Measurements from ENCODE around the gene EIPR1. TPM values are rescaled to one million over a fixed set of nuclear protein-coding genes. Genes with fewer than 3 reads are reported as not detected.
A peak's percentile ranks its signal among the peaks of the same experiment; 100 is the strongest.

EIPR1 gene
- total RNA-seq, 1 donor from 2014 or later = 25.9 TPM

DNA sequence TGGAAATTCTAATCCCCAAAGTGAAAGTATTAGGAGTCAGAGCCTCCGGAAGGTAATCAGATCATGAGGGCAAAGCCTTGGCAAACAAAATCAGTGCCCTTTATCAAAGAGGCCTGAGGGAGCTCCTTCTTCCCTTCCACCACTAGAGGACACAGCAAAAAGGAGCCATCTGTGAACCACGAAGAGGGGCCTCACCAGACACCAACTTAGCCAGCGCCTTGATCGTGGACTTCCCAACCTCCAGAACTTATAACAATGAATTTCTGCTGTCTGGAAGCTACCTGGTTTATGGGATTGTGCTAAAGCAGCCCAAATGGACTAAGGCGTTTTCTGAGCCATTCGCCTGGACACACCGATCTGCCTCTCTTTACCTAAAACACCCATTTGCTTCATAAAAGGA lies 133.1 kb downstream of the EIPR1 start:
- no peak for ATAC-seq

DNA sequence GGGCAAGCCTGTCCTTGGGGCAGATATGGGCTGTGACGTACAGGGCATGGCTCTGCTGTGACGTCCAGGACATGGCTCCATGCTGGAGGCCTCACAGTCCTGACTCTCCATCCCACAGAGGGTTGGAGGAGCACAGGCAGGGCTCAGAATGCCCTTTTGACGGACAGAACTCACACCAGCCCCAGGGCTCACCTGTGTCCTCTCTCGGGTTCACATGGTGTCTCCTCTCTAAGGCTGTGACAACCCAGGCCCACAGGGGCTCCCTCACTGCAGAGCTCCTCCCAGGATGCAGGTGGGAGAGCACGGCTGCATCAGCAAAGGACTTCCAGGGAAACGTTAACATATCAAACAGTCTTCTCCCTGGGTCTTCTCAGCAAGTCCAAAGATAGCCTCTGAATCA lies 133.8 kb downstream of the EIPR1 start:
- no peak for ATAC-seq

DNA sequence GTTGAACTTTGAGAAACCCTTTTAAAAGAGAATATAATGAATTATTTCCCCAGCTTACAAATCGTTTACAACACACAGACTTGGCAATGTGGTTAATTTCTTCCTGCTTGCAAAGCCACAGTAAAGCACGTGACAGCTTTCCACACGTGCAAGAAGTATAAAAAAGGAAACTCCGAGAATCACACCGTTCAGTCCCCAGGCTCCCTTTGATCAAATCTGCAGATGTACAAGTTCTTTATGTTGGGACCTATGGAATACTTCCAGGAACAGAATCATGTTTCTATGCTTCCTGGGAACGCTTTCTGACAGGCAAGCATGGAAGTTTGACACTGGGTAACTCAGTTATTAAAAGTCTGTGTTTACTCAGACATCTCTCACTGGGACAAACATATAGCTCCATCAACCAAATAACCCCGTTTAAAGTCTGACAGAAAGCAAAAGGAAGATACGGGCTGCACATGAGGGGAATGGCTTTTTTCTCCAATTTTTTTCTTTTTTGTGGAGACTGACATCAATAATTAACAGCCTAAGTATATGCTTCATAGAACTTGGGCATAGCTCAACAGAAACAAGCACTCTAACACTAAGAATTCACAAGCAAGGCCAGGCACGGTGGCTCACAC lies 134.8 kb downstream of the EIPR1 start:
- ATAC-seq = no peak

DNA sequence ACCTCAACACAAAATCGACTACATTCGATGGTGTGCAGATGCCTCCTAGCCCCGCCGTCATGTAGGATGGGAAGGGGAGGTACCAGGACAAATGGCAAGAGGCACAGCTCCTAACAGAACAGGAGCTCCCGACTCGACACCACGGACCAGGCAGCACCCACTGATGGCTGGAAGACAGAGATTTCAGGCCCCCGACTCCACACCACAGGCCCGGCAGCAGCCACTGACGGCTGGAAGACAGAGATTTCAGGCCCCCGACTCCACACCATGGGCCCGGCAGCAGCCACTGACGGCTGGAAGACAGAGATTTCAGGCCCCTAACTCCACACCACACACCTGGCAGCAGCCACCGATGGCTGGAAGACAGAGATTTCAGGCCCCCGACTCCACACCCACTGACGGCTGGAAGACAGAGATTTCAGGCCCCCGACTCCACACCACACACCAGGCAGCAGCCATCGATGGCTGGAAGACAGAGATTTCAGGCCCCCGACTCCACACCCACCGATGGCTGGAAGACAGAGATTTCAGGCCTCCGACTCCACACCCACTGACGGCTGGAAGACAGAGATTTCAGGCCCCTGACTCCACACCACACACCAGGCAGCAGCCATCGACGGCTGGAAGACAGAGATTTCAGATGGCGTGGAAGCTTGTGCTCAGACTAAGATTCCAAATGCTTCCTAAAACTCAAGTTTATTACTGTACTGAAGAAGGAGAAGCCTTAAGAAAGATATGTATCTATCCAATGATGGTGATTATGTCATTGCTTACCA lies 135.5 kb downstream of the EIPR1 start:
- ATAC-seq = no peak

DNA sequence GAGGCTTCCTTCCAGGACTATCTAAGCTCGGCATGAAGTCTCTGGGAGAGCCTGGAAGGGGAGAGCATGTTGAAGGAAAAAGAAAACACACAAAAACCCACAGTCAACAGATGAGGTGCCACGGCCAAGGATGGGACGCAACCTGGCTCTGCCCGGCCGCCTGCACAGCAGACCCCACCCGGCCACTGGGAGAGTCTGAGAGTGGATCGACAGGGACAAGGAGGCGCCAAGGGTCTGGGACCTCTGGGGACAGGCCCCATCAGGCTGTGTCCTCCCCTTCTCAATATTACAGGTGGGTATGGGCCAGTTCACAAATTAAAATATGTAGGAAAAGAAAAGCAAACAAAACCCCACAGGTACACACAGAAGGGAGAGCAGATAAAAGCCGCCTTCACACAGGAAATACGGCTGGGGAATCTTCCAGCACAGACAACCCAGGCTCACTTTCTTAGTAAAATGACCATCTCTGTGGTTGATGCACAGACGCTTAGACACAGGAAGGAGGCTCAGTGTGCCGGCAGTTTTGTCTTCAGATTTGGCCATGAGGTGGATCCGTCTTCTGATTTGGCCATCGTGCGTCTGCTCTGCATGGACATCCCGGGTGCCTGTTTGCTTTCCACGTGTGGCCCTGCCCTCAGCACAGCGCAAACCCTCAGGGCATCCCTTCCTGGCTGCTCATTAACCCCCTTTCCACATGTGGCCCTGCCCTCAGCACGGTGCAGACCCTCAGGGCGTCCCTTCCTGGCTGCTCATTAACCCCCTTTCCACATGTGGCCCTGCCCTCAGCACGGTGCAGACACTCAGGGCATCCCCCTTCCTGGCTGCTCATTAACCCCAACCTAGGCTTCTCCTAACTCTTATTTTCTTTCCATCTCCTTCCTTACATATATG lies 138.4 kb downstream of the EIPR1 start:
- ATAC-seq = no peak

DNA sequence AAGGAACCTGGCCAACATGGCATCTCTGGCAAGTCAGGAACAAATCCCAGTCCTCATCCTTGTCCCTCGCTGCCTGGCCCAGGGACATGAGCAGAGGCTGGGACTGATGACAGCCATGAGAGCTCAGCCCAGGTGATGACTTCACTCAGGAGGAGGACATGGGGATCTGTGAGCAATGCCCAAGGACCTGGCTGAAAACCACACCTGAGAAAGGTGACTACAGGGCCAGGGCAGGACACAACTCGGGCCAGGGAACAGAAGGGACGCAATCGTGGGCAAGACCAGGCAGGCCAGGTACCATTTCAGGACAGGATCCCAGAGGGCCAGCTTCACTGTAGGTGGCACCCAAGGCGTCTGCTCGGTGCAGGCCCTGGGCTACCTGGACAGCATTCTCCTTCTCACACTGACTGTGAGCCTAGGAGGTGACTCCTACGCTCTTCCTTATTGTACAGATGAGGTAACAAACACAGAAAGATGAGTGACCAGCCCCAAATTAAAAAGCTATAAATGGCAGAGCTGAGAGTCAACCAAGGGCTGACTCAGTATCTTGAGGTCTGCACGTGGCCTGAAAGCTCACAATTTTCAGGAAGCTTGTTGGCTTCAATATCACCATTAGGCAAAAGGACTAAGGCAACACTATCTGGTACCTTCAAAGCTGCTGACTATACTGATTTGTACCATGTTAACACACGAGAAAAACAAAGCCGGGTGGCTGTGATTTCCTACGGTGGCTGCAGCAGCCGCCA lies 141.1 kb downstream of the EIPR1 start:
- ATAC-seq = peak; percentile 88

DNA sequence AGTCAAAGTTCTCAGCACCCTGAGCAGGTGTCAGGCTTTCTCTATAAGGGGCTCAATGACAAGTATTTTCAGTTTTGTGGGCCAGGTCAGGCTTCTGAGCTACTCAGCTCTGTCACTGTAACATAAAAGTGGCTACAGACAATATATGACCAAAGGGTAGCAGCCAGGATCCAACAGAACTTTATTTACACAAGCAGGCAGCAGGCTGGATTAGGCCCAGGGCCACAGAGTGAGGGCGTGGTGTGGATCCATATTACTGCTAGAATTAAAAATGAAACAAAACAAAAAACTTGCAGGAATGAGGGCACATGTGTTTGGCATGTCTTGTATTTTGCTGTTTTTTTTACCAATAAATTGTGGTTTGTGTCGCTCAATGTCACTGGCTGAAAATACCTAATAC lies 143.7 kb downstream of the EIPR1 start:
- ATAC-seq = no peak

DNA sequence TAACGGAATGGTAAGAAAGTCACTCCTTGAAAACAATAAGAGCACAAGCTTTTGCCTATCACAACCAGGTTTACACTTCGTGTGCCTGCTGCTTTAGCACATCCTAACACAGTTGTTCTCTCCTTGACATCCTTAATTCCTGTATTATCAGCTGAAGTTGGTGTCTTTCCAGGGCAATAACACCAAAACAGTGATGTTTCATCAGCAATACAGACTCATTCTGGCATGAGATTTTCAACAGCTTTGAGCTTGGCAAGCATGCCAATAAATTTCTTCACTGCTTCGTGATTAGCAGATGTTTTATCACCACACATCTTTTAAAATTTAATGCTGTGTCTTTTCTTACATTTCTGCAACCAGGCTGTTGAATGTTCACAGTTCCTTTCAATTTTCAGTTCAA lies 148.4 kb downstream of the EIPR1 start:
- ATAC-seq = no peak

DNA sequence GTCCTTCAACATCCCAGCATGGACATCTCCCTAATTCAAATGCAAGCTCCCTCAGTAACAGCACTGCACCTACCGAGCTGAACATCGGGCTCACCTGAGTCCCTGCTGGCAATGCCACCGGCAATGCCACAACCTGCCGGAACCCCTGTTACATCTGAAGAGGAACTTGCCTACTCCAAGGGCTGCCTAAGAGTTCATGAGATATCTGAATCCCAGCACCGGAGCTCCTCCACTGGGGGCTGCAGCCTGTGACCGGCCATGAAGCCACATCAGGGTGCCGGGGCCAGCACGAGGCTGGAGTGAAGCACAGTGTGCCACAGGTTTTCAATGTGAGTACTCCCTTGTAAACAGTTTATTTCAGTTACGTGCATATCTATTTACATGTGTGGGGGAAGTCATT lies 152.9 kb downstream of the EIPR1 start:
- ATAC-seq = no peak

DNA sequence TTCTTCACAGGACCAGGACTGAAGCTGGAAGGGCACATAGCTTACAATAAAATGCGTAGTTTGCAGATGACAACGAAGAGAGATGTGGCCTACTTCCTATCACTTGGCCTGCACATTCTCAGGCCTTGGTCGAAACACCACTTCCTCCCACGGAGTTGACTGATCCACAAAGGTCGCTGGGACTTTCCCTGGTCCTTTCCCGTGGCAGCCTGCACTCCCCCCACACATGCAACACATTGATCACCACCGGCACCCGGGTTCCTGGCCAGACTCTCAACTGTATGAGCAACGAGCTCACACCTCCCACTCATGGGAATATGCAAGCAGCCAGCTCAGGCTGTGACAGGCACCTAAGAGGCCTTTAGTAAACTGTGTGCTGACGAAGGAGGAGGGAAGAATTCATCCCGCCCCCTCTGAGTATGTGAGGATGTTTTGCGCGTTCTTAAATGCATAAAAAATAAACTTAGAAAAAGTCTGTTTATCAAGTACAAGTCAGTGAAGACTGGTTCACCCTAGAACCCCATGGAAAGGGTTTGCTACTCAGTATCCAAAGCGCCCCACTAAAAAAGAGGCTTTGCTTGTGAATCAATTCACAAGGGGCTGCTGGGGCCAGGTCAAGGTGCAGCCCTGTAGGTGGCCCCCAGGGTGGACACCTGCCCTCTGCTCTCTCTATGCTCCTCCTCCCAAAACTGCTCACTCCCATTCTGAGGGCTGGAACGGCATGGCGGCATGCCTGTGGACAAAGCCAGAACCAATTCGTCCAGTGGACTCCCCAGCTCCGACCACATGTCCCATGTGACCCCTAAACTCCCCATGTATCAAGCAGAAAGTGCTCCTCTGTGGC lies 154.3 kb downstream of the EIPR1 start:
- peak; percentile 28 for ATAC-seq

DNA sequence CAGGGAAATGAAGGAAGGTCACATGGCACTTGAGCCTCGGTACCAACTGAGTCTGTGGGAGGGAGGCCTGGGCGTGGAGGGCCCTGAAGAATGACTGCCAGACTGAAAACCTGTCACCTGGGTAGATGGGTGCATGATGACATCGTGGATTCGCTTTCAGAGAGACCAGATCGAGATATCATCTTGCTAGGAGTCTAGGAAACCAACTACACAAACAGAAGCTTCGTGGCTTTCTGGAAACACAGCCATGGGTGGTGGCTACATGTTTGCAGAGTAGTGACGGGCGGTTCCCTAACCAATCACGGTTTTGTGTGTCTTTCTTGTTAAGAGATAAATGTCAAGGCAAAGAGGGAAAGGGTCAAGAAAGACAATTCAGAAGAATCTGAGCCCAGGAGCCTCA lies 155.0 kb downstream of the EIPR1 start:
- ATAC-seq = no peak

DNA sequence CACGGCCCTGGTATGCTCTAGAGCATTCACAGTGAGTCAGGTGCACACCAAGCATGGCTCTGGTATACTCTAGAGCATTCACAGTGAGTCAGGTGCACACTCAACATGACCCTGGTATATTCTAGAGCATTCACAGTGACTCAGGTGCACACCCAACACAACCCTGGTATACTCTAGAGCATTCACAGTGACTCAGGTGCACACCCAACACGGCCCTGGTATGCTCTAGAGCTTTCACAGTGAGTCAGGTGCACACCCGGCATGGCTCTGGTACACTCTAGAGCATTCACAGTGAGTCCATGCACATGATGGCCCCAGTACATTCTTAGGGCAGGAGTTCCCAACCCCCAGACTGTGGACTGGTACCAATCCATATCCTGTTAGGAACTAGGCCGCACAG lies 158.1 kb downstream of the EIPR1 start:
- no peak for ATAC-seq

DNA sequence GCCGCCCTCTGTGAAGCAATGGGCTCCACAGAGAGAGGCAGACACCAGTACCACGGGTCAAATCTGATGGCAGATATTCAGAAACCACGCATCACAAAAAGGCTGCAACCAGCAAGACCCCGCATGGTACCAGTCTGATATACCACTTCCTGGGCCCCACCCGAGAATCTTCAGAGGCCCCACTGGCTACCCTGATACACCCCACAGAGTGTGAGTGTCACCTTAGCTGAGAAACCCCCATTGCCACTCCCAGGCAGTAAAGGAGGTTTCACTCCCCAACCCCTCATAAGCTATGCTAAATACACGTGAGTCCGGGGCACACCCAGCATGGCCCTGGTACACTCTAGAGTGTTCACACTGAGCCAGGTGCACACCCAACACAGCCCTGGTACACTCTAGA lies 160.0 kb downstream of the EIPR1 start:
- ATAC-seq = no peak

DNA sequence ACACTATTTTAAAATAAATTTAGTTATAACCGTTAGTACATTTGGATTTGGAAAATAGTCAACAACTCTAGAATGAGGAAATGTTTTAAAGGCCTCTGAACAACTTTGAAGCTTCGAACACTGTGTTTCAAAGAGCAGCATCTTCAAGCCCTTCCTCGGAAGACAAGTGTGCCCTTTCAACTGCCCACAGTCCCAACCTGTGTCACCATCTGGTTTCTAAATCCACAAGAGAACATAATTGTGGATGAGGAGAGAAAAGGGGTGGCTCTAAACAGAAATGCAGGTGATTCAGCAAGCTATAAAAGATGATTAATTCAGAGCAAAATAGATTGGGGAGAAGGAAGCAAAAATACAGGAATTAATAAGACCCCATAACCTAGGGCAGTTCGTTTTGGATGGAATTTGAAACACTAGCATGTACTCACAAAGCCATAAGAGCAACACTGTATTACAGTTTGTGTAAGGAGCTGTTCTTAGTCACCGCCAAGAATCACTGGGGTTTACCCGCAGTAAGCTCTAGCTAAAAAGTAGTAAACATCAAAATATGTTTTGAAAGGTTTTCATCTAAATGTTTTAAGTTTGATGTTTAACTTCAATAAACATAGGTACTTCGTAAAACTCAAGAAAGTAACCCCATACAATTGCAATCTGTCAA lies 160.7 kb downstream of the EIPR1 start:
- ATAC-seq = no peak

DNA sequence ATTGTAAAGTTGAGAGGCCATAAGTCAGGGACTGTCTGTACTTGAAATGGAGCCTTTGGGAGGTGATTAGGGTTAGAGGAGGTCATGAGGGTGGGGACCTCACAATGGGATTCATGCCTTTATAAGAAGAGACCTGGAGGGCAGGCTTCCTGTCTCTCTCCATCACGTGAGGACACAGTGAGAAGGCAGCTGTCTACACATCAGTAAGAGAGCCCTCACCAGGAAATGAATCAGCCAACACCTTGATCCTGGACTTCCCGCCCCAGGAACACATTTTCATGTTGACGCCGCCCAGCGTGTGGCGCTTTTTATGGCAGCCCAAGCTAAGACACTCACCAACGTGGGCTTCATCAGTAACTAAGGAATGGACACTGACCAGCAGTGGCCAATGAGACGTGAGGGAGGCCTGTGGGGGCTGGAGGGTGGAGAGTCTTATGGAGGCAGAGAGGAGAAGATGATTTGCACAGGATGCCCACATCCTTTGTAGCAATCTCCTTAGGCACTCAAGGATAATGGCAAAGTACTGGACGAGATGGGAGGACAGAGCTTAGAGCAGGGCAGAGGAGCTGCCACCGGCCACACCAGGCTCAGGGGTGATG lies 162.7 kb downstream of the EIPR1 start:
- ATAC-seq = no peak

DNA sequence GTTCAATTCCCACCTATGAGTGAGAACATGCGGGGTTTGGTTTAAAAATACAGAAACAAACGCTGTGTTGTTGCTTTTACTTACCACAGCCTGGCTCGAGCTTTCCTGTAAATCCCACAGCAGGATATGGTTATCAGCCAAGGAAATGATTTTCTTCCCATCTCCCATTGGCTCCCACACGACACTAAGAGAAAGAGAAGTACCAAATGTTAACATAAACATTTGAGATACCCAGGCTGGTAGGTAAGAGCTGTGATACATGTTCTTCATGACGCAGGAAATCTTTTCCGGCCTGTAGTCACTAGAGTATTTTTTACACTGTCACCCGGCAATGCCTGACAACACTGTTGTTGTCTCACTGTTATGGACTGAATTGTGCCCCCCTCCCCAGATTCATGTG lies 163.6 kb downstream of the EIPR1 start:
- ATAC-seq = no peak

DNA sequence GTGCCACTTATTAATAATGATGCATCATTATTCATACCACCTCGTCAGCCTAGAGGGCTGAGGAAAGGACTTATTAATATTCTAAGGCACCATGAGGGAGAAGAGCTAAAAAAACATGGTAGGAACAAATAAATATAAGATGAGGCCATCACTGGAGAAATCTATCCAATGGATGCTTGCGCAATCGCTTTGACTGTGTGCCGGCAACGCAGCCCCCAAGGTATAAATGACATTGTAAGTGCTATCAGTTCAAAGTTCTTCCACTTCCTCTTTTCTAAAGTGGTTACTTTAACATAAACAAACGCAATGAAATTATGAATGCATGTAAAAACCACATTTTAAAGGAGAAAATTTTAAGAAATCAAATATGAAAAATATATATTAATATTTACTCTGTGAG lies 164.6 kb downstream of the EIPR1 start:
- no peak for ATAC-seq

DNA sequence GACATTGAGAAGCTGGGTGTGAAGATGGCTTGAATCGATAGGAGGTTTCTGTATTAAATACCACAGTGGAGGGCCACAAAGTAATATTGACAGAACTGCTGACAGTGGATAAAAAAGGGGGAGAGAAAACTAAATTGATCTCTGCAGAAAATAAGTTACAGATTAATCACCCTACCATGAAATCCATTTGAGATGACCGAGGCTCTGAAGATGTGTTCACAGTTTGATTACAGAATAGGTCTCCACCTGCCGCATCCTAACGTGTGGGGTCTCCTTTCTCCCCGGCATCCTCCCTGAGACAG lies 165.6 kb downstream of the EIPR1 start:
- ATAC-seq = no peak

DNA sequence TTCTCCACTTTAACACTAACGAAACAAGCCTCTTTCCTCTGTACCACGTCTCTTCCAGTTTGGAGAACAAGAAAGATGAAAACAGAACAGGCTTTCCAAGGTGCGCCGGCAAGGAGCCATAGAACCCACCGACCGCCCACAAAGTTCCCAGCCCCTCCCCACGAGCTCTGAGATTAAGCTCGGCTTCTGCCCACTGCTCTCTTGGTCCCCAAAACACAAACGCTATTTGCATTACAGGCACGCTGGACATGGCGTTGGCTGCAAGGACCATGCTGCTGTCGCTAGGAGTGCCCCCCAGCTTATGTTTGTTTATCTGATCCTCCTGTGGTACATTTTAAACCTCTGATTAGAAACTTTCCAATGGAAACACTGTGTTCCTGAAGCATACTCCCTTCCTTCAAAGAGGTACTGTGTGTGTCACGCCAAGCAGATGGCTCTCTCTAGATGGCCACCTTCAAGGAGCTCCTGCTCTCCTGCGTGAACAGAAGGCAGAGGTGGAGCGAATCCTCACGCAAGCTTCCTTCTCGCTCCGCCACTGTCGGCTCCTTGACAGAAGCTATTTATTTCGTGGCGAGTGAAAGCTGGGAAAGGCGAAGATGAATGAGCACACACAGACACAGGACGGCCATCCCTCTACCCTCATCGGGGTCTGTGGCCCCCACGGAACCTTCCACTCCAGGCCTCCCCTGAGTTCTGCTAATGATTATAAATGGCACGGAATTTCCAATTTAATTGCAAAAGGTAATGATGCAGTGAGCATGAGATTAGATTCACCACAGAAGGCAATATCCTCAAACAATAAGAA lies 166.2 kb downstream of the EIPR1 start:
- no peak for ATAC-seq

DNA sequence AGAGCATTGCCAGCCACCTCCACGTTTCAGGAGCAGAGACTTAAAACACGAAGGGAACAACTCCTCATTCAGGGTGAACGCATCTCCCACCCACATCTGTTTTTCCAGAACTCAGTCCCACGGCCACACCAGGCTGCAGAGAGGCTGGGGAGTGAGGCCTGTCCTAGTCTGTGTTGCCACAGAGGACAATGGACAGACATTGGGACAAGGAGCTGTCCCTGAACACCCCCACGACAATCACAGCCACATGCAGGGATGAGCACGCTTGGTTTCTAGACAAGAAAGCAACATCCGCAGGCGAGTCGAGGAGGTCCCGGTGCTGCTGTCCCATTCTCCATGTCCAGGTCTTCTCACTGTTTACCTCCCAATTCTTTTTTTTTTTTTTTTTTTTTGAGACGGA lies 167.4 kb downstream of the EIPR1 start:
- ATAC-seq = no peak
